ENCODE measurements around the gene DNAJC1. TPM values are rescaled to one million over a fixed set of nuclear protein-coding genes. Genes with fewer than 3 reads are reported as not detected.

Gene DNAJC1
- total and polyA plus RNA-seq, 2 donors (not counting 3 experiments of a cell fraction or from before 2014, with no cell fraction given): 11.2 to 19.7 TPM

- no peak for FAIRE-seq
- H3K79me2 ChIP-seq (ENCODE audit: control insufficient read depth, insufficient read depth, low read length): no peaks in the 10 kb centered on the region
- CTCF ChIA-PET: interaction anchor here (1.0 to 2.3 kb wide), 3 partner anchors 10 to 19 kb away, joined by 3 to 12 read pairs (median 6); no protein-coding TSS in a partner anchor
- POLR2A ChIA-PET: no interaction called here
- H3K27ac ChIP-seq (ENCODE audit: insufficient read depth, low read depth, low read length): no peak overlapping the region
- no peaks in the 10 kb centered on the region for H3K9me1 ChIP-seq (replicated peaks; ENCODE audit: control insufficient read depth, extremely low read depth, insufficient read depth, low read length)
- H2AFZ ChIP-seq (ENCODE audit: low read depth, low read length): no peak overlapping the region
- TF ChIP-seq GATA2 (IDR thresholded peaks at IDR 0.05; ENCODE audit: insufficient read depth, insufficient read length, low read depth, low read length): no peak
- TF ChIP-seq, protein P1, sequence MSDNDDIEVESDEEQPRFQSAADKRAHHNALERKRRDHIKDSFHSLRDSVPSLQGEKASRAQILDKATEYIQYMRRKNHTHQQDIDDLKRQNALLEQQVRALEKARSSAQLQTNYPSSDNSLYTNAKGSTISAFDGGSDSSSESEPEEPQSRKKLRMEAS (IDR thresholded peaks at IDR 0.05; ENCODE audit: insufficient read depth, insufficient read length): no peak
- TF ChIP-seq FOS (IDR thresholded peaks at IDR 0.05; ENCODE audit: borderline replicate concordance, insufficient read depth, low read length): no peak
- TF ChIP-seq MYC (IDR thresholded peaks at IDR 0.05; ENCODE audit: low read depth, low read length): no peak
- H4K20me1 ChIP-seq (replicated peaks; ENCODE audit: control insufficient read depth, extremely low read depth, insufficient read depth, low read length): no peaks in the 10 kb centered on the region
- H3K4me1 ChIP-seq (ENCODE audit: control insufficient read depth, extremely low read depth, insufficient read depth, low read length): no peaks in the 10 kb centered on the region
- DNase-seq (ENCODE audit: low read depth, low spot score): no peak
- H3K9me3 ChIP-seq (replicated peaks; ENCODE audit: control insufficient read depth, insufficient read depth, low read length): no peaks in the 10 kb centered on the region
- intact Hi-C loops (cut with micrococcal nuclease) (no loop called here), dilution Hi-C loops (cut with MboI; ENCODE audit: extremely low pct_ligation_motif_present, low sequenced_read_pairs) (no loop called here)
- H3K9ac ChIP-seq (replicated peaks; ENCODE audit: extremely low read depth, insufficient read depth, low read length): no peak overlapping the region
- H3K36me3 ChIP-seq (ENCODE audit: control insufficient read depth in 2 of 2, extremely low read depth in 1 of 2, insufficient read depth in 2 of 2, low read length in 2 of 2): no peaks in the 10 kb centered on the region
- no peak overlapping the region for H3K4me3 ChIP-seq (replicated peaks in 1 of 3; ENCODE audit: insufficient read depth in 1 of 3, low read depth in 1 of 3, low read length in 3 of 3)
- H3K4me2 ChIP-seq (ENCODE audit: insufficient read depth, low read length): no peak overlapping the region
- BruUV-seq (replicated peaks): no TSS peak
- H3K27me3 ChIP-seq (ENCODE audit: control insufficient read depth in 2 of 2, insufficient read depth in 2 of 2, low read length in 2 of 2): no peaks in the 10 kb centered on the region
Measured at GRCh38 chr10:21934307-21934706, 69.2 kb downstream of the DNAJC1 start.

DNA sequence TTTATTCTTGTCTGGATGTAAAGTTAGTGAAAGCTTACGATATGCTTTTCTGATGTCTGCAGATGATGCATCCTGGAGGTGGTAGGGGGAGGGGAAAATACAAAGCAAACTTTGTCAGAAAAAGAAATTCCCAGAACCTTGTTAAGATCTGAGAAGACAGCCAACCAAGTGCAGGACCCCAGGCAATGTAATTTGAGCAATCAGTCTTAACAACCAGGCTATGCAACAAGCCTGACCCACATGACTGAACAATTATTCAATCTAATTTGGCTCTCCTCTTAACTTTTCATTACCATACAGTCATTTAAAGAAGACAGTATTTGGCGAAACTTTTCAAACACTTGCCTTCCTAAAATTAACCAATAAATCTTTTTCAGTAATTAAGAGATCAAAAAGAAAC, 74.5 kb downstream of the DNAJC1 start:
- H3K9me1 ChIP-seq (replicated peaks; ENCODE audit: control insufficient read depth, extremely low read depth, insufficient read depth, low read length): no peaks in the 10 kb centered on the region
- H4K20me1 ChIP-seq (replicated peaks; ENCODE audit: control insufficient read depth, extremely low read depth, insufficient read depth, low read length): no peaks in the 10 kb centered on the region
- no peak for TF ChIP-seq EZH2 (IDR thresholded peaks at IDR 0.05; ENCODE audit: borderline replicate concordance, low read depth, low read length, severe bottlenecking)
- TF ChIP-seq MYC (IDR thresholded peaks at IDR 0.05; ENCODE audit: low read depth, low read length): no peak
- no peak for TF ChIP-seq FOS (IDR thresholded peaks at IDR 0.05; ENCODE audit: borderline replicate concordance, insufficient read depth, low read length)
- TF ChIP-seq POLR2AphosphoS5 (IDR thresholded peaks at IDR 0.05; ENCODE audit: insufficient read depth, low read depth, low read length): no peak
- TF ChIP-seq JUN (IDR thresholded peaks at IDR 0.05; ENCODE audit: borderline replicate concordance, insufficient read depth, insufficient read length, low read depth): no peak
- TF ChIP-seq POLR2A (IDR thresholded peaks at IDR 0.05; ENCODE audit: low read depth, low read length): no peak
- TF ChIP-seq CTCF (IDR thresholded peaks at IDR 0.05; ENCODE audit: extremely low read depth in 1 of 2, insufficient read depth in 1 of 2, low read depth in 1 of 2, low read length in 2 of 2): no peak
- TF ChIP-seq, protein P1 (IDR thresholded peaks at IDR 0.05; ENCODE audit: insufficient read depth, insufficient read length): no peak
- TF ChIP-seq GATA2 (IDR thresholded peaks at IDR 0.05; ENCODE audit: insufficient read depth, insufficient read length, low read depth, low read length): no peak
- H3K27me3 ChIP-seq (ENCODE audit: control insufficient read depth in 2 of 2, insufficient read depth in 2 of 2, low read length in 2 of 2): no peaks in the 10 kb centered on the region
- DNase-seq (ENCODE audit: low read depth, low spot score) (no peak), FAIRE-seq (no peak)
- H3K9ac ChIP-seq (replicated peaks; ENCODE audit: extremely low read depth, insufficient read depth, low read length): no peak overlapping the region
- dilution Hi-C loops (cut with MboI; ENCODE audit: extremely low pct_ligation_motif_present, low sequenced_read_pairs) (no loop called here), intact Hi-C loops (cut with micrococcal nuclease) (no loop called here)
- H3K4me3 ChIP-seq (replicated peaks in 1 of 3; ENCODE audit: insufficient read depth in 1 of 3, low read depth in 1 of 3, low read length in 3 of 3): no peak overlapping the region
- H3K4me1 ChIP-seq (ENCODE audit: control insufficient read depth, extremely low read depth, insufficient read depth, low read length): no peaks in the 10 kb centered on the region
- H3K4me2 ChIP-seq (ENCODE audit: insufficient read depth, low read length): no peak overlapping the region
- H3K79me2 ChIP-seq (ENCODE audit: control insufficient read depth, insufficient read depth, low read length): no peaks in the 10 kb centered on the region
- H3K27ac ChIP-seq (ENCODE audit: insufficient read depth, low read depth, low read length): no peak overlapping the region
- H3K9me3 ChIP-seq (replicated peaks; ENCODE audit: control insufficient read depth, insufficient read depth, low read length): no peaks in the 10 kb centered on the region
- no TSS peak for BruUV-seq (replicated peaks)
- H3K36me3 ChIP-seq (ENCODE audit: control insufficient read depth in 2 of 2, extremely low read depth in 1 of 2, insufficient read depth in 2 of 2, low read length in 2 of 2): no peaks in the 10 kb centered on the region
- POLR2A ChIA-PET: no interaction called here
- CTCF ChIA-PET: interaction anchor here (0.6 kb wide), 1 partner anchor 373 kb away, joined by 3 read pairs; no protein-coding TSS in a partner anchor
- H2AFZ ChIP-seq (ENCODE audit: low read depth, low read length): no peak overlapping the region

Measured in endothelial cell of umbilical vein (primary cell).